Measurements from ENCODE around the gene SLC4A3.
A peak's percentile ranks its signal among the peaks of the same experiment; 100 is the strongest.

The SLC4A3 gene

DNA sequence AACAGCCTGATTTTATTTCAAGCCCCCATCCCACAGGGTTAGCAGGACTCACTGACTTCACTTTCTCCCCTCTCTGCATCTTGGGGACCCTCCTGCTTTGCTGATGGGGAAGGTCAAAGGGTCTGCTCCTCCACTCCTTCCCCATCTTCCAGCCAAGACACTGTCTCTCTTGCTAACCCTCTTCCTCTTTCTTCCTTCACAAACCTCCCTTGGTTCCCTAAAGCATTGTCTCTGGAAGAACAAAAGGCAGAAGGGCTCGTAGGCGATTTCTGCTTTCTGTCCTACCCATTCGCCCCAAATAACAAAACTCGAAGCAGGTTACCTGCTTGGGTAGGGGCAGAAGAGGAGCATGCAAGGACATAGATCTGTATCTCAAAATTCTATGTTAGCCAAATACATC lies 5.5 kb upstream of the SLC4A3 start:
- H3K27me3 Mint-ChIP-seq: peaks cover 21% of the 10 kb centered on the region
- H3K4me3 Mint-ChIP-seq: no peak overlapping the region
- no peaks in the 10 kb centered on the region for H3K9me3 Mint-ChIP-seq
- H3K4me1 Mint-ChIP-seq: peaks cover 3% of the 10 kb centered on the region
- no peak for ATAC-seq
- no peaks in the 10 kb centered on the region for H3K36me3 Mint-ChIP-seq
- H3K27ac Mint-ChIP-seq: no peak overlapping the region

DNA sequence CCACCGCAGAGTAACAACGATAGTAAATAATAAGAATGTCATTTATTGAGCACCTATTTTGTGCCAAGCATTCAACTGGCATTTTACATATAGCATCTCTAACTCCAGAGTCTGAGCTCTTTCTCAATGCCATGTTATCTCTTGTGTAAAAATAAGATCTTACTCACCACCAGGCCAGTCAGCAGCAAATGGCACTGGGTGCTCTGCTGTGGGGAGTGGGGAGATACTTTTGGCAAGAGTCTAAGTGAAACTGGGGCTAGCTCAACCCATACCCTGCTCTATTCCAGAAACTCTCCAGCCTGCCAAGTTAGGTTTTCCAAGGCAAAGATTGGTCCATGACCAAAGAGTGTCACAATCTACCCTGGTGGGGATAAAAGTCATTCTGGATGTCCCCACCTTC lies 5.0 kb upstream of the SLC4A3 start:
- Mint-ChIP-seq H3K36me3 (no peaks in the 10 kb centered on the region), H3K27ac (no peak overlapping the region), H3K4me3 (no peak overlapping the region), H3K9me3 (no peaks in the 10 kb centered on the region), H3K27me3 (peaks cover 26% of the 10 kb centered on the region), H3K4me1 (peaks cover 6% of the 10 kb centered on the region)
- no peak for ATAC-seq

DNA sequence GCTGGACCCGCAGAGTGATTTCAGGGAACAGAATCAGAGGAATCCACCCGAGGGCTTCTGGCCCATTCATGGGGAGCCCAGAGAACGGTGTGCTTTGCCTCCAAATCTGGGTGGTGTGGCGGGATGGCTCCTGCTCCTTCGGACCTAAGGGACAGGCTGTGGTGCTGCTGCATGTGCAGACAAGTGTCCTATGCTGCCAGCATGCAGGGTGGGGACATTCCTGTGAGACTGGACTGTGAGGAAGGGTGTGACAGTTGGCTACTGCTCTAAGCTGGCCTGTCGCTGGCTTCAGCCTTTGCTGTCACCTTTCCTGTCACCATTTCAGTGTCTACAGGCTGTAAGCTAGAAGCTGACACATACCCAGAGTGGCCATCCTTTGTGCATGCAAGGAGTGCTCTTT lies 2.9 kb upstream of the SLC4A3 start:
- ATAC-seq: no peak
- Mint-ChIP-seq H3K27me3 (peaks cover 42% of the 10 kb centered on the region), H3K9me3 (no peaks in the 10 kb centered on the region), H3K4me3 (no peak overlapping the region), H3K4me1 (peaks cover 13% of the 10 kb centered on the region), H3K36me3 (no peaks in the 10 kb centered on the region), H3K27ac (no peak overlapping the region)

DNA sequence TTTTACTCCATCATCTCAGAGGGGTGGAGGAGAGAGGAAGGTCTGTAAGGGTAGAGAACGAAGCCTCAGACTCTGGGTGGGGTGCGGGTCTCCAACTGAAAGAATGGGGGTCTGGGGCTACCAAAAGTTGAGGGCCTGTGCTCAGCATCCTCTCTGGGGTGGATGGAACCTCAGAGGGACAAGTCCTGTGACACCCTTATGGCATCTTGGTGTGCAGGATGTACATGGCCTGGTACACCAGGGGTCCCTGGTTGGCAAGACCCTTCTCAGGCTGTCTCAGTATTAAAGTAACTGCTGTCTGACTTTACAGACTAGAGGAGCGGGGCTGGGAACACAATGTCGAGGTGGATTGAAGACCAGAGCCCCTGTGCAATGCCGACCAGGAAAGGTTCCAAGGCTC lies 2.3 kb upstream of the SLC4A3 start:
- no peak for ATAC-seq
- Mint-ChIP-seq H3K4me3 (no peak overlapping the region), H3K36me3 (no peaks in the 10 kb centered on the region), H3K27me3 (peaks cover 48% of the 10 kb centered on the region), H3K9me3 (no peaks in the 10 kb centered on the region), H3K4me1 (peaks cover 13% of the 10 kb centered on the region), H3K27ac (no peak overlapping the region)

DNA sequence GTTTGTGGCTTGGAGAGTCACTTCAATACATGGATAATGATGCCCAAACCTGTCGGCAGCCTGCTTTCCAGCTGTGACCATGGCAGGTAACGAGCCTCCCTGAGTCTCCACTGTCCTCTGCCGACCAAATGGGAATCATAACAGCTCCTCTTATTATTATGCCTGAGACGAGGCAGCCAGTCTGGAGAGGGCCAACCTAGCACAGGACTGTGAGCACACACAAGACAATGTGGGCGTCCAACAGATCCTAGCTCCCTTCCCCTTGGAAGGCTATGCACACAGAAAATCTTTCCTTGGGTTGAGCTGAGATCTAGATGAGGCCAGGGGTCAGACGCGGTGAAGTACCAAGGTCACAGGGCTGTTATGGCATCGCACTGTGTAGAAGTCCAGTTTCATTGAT lies 890 bp upstream of the SLC4A3 start:
- Mint-ChIP-seq H3K27ac (no peak overlapping the region), H3K9me3 (no peaks in the 10 kb centered on the region), H3K27me3 (peaks cover 61% of the 10 kb centered on the region), H3K4me3 (peak overlapping the region; percentile 71), H3K4me1 (peaks cover 18% of the 10 kb centered on the region), H3K36me3 (no peaks in the 10 kb centered on the region)
- ATAC-seq: no peak

DNA sequence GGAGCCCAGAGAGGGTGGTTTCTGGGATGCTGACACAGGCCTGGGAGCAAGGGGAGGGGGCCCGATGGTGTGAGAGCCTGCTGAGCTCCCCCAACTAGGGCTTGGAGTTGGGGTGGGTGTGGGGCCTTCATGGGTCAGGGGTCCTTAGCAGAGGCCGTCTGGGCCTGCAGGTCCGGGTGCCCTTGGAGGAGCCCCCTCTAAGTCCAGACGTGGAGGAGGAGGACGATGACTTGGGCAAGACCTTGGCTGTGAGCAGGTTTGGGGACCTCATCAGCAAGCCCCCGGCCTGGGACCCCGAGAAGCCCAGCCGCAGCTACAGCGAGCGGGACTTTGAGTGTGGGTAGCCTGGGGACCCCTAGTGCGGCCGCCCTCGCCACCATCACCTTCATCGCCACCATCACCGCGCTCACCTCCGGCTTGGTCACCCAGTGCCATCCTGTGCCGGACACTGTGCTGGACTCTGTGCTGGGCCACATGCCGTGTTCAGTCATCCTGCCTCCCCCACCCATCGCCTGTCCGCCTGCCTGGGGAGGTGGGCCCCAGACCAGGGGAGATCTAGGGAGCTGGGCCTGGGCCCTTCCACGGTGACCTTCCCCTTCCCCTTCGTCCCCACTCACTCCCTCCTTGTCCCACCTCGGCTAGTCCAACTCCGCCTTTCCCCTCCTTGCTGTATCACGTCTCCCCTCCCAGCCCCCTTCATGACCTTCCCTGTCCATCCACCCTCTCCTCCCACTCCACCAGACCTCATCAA lies 980 bp downstream of the SLC4A3 start:
- Mint-ChIP-seq H3K4me3 (peak overlapping the region; percentile 27), H3K4me1 (peaks cover 18% of the 10 kb centered on the region), H3K9me3 (no peaks in the 10 kb centered on the region), H3K27me3 (peaks cover 72% of the 10 kb centered on the region), H3K27ac (no peak overlapping the region), H3K36me3 (no peaks in the 10 kb centered on the region)
- ATAC-seq: no peak

DNA sequence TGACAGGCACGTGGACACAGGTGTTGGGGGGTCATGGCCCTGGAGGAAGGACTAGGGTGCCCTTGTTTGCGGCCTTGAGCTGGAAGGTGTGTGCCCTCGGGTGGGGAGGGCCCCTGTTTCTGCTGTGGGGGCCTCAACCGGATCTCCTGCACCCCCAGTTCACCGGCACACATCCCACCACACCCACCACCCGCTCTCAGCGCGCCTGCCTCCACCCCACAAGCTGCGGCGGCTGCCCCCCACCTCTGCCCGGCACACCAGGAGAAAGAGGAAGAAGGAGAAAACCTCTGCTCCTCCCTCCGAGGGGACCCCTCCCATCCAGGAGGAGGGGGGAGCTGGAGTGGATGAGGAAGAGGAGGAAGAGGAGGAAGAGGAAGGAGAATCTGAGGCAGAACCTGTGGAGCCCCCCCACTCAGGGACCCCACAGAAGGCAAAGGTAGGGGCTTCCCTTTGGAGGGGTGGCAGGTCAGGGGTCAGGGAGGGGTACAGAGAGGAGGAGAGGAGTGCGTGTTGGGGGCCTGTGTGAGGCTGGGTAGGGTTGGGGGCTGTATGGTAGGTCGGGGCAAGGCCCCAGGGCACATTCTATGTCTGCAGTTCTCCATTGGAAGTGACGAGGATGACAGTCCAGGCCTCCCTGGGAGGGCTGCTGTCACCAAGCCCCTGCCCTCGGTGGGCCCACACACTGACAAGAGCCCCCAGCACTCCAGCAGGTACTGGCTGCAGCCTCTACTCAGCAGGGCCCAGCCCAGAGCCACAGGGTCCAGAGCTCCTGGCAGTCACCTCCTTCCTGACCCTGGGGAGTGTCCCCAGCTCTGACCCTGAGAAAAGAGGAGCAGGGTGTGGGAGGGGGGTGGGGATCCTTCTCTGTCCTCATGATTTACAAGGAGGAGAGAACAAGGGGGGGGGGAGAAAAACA lies 1.8 kb downstream of the SLC4A3 start:
- no peak overlapping the region for H3K27ac Mint-ChIP-seq
- peaks cover 79% of the 10 kb centered on the region for H3K27me3 Mint-ChIP-seq
- H3K9me3 Mint-ChIP-seq: no peaks in the 10 kb centered on the region
- H3K4me3 Mint-ChIP-seq: peak overlapping the region; percentile 27
- ATAC-seq: no peak
- no peaks in the 10 kb centered on the region for H3K36me3 Mint-ChIP-seq
- H3K4me1 Mint-ChIP-seq: peaks cover 18% of the 10 kb centered on the region

DNA sequence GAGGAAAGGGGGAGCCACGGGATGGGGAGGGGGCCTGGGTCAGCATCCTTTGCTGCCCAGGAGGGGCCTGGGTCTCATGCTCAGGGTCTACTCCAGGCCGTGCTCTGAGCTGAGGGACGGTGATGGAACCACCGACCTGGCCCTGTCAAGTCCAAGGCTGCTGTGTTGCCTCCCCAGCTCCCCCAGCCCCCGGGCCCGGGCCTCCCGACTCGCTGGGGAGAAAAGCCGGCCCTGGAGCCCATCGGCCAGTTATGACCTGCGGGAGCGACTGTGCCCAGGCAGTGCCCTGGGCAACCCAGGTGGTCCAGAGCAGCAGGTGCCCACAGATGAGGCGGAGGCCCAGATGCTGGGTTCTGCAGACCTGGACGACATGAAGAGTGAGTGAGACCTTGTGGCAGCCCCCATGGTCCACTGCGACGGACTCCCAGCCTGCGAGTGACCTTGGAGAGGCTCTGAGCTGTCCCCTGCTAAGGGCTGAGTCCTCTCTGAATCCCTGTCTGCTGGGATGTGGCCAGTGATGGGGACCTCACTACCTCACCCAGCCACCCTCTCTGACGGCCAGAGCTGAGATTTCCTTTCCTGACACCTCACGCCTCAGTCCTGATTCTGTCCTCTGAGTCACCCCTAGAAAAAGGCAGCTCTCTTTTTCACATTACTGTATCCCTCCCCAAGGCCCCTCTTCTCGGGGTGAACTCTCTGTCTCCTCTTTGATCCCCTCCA lies 2.7 kb downstream of the SLC4A3 start:
- Mint-ChIP-seq H3K27me3 (peaks cover 79% of the 10 kb centered on the region), H3K27ac (no peak overlapping the region), H3K4me3 (no peak overlapping the region), H3K4me1 (peaks cover 18% of the 10 kb centered on the region), H3K36me3 (no peaks in the 10 kb centered on the region), H3K9me3 (no peaks in the 10 kb centered on the region)
- ATAC-seq: no peak

DNA sequence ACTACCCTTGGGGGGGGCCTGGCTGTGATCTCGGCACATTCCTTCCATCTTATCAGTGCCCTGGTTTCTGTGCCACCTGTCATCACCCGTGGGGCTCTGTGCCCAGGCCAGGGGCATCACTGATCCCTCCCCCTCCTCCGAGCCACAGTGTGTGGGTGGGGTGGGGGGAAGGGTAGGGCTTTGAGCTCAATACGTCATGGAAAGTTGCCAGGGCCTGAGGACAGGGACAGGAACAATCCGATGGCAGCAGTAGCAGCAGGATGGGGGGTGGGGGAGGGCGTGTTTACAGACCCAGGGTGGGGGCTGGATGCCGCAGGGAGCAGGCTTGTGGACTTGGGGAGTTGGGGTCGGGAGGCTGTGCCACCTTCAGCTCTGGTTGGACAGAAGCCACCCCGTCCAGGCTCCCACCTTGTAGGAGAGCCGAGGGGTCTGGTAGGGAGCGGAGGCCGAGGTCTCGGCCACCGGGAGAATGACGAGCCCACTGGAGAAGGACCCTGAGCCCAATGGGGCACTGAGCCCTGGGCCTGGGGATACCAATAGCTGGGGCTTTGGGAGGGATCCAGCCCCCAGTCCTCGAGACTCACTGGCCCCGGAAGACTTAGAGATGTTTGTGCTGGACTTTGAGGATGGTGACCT lies 3.5 kb downstream of the SLC4A3 start:
- H3K27ac Mint-ChIP-seq: no peak overlapping the region
- peaks cover 81% of the 10 kb centered on the region for H3K27me3 Mint-ChIP-seq
- no peak for ATAC-seq
- no peak overlapping the region for H3K4me3 Mint-ChIP-seq
- no peaks in the 10 kb centered on the region for H3K36me3 Mint-ChIP-seq
- H3K9me3 Mint-ChIP-seq: no peaks in the 10 kb centered on the region
- H3K4me1 Mint-ChIP-seq: peaks cover 18% of the 10 kb centered on the region

DNA sequence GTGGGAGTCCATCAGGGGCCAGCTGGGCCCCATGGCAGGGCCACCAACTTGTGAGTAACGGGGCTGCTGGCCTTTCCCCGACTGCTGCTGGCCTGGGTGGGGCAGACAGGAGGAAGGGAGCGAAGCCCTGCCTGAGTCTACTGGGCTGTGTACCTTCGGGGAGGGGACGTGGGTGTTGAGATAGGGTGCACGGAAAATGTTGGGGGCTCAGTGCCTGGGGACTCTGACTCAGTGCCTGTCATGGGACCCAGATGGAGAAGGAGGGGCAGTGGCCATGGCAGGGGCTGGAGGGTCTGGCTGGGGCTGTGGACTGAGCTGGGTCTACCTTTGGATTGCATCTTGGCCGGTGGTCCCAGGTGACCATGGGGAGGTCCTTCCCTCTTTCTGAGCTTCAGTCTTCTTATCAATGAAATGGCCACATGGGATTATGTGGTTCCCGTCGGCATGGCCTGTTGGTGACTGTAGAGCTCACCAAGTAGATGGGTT lies 4.0 kb downstream of the SLC4A3 start:
- Mint-ChIP-seq H3K36me3 (no peaks in the 10 kb centered on the region), H3K4me1 (peaks cover 18% of the 10 kb centered on the region), H3K9me3 (no peaks in the 10 kb centered on the region), H3K4me3 (no peak overlapping the region), H3K27me3 (peaks cover 81% of the 10 kb centered on the region), H3K27ac (no peak overlapping the region)
- ATAC-seq: no peak

DNA sequence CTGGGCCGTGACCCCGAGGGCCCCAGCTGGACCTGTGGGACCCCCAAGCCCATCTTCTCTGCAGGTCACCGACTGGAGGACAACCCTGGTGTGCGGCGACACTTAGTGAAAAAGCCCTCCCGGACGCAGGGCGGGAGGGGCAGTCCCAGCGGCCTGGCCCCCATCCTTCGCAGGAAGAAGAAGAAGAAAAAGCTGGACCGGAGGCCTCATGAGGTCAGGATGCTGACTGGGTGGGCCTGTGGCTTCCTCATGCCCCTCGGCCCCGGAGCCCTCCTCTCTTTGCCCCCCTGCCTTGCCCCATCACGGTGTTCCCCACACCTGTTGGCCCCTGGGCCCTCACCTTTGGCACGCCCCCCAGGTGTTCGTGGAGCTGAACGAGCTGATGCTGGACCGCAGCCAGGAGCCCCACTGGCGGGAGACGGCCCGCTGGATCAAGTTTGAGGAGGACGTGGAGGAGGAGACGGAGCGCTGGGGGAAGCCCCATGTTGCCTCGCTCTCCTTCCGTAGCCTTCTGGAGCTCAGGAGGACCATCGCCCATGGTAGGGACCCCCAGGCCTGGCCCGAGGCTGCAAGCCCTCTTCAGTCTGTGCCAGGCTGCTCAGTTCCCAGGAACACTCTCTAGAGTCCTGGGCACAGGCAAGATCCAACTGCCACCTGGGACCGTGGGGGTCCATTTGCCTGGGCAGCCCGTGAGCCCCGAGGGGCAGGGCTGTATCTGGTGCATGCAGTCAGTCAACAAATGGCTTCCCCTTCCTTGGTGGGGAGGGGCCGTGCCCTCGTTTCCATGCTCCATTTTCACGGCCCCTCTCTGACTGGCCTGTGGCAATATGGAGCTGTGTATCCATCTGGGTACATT lies 4.7 kb downstream of the SLC4A3 start:
- Mint-ChIP-seq H3K4me1 (peaks cover 13% of the 10 kb centered on the region), H3K36me3 (no peaks in the 10 kb centered on the region), H3K27ac (no peak overlapping the region), H3K9me3 (no peaks in the 10 kb centered on the region), H3K4me3 (no peak overlapping the region), H3K27me3 (peaks cover 81% of the 10 kb centered on the region)
- ATAC-seq: no peak

DNA sequence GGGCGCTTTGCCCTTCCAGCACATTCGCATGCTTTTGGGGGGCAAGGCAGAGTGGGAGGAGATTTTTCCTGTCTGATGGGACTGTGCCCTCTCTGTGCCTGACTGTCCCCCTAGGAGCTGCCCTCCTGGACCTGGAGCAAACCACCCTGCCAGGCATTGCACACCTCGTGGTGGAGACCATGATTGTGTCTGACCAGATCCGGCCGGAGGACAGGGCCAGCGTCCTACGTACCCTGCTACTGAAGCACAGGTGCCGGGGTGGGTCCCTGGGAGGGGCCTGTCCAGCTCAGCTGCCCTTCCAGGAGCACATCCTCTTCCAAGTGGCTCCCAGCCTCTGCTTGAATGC lies 5.3 kb downstream of the SLC4A3 start:
- Mint-ChIP-seq H3K27ac (no peak overlapping the region), H3K27me3 (peaks cover 82% of the 10 kb centered on the region), H3K36me3 (no peaks in the 10 kb centered on the region), H3K4me1 (peaks cover 13% of the 10 kb centered on the region), H3K9me3 (no peaks in the 10 kb centered on the region), H3K4me3 (no peak overlapping the region)
- no peak for ATAC-seq

DNA sequence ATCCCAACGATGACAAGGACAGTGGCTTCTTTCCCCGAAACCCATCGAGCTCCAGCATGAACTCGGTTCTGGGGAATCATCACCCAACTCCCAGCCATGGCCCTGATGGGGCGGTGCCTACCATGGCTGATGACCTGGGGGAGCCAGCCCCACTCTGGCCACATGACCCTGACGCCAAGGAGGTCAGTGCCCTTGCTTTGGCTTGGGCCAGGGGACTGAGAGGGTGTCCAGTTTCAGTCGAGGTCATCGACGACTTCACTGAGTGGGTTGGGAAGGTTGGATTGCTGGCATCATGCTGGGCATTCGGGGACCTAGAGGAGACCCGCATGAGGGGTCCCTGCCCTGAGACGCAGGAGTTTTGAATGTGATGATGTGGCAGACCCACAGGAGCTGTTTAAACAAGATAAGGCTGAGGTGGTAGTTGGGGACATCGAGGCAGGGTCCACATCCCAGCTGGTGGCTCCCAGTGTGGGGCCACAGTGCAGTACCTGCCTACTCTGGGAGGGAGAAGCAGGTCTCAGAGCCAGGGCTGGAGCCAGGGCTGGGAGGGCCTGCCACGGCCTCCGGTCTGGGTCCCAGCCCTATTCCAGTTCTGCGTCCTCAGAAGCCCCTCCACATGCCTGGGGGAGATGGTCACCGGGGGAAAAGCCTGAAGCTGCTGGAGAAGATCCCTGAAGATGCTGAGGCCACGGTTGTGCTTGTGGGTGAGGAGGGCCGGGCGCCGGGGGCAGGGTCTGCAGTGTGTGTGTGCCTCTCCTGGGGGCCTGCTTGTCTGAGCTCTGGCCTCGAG lies 6.0 kb downstream of the SLC4A3 start:
- no peak overlapping the region for H3K27ac Mint-ChIP-seq
- ATAC-seq: no peak
- H3K36me3 Mint-ChIP-seq: no peaks in the 10 kb centered on the region
- H3K4me3 Mint-ChIP-seq: no peak overlapping the region
- no peaks in the 10 kb centered on the region for H3K9me3 Mint-ChIP-seq
- peaks cover 13% of the 10 kb centered on the region for H3K4me1 Mint-ChIP-seq
- H3K27me3 Mint-ChIP-seq: peaks cover 78% of the 10 kb centered on the region
